HG03139 (cell line): ENCODE results near the gene KAT5.
"Not testable (repeated sequence)": the region's sequence is repeated elsewhere in the genome, so short reads cannot be mapped to it uniquely, and the experiment has no call there.

ENCODE experiments used
- ATAC-seq: cut with Tn5 transposase; IDR thresholded peaks from one replicate; pipeline ENCODE4 v1.9.1; 2021; ENCODE audit not compliant: unreplicated experiment

The KAT5 gene

GRCh38 chr11:65708451-65708850 lies 3.6 kb upstream of the KAT5 start:
- ATAC-seq = no peak

- ATAC-seq = no peak
Measured at GRCh38 chr11:65709661-65710060, 2.4 kb upstream of the KAT5 start.

DNA sequence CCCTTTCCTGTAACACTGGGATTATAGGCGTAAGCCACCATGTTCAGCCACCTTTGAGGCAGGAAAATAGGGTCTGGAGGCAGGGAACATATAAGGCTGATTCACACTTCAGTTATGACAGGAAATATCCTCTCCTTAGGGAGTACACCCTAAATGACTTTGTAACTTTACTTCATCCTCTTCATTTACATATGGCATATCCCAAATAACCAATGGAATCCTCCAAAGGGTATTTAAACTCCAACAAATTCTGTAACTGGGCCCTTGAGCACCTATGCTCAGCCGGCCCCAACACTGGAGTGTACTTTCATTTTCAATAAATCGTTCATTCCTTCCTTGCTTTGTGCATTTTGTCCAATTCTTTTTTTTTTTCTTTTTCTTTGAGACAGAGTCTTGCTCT lies 1.6 kb upstream of the KAT5 start:
- no peak for ATAC-seq

- ATAC-seq = no peak
Measured at GRCh38 chr11:65712633-65713076, 603 bp downstream of the KAT5 start.

DNA sequence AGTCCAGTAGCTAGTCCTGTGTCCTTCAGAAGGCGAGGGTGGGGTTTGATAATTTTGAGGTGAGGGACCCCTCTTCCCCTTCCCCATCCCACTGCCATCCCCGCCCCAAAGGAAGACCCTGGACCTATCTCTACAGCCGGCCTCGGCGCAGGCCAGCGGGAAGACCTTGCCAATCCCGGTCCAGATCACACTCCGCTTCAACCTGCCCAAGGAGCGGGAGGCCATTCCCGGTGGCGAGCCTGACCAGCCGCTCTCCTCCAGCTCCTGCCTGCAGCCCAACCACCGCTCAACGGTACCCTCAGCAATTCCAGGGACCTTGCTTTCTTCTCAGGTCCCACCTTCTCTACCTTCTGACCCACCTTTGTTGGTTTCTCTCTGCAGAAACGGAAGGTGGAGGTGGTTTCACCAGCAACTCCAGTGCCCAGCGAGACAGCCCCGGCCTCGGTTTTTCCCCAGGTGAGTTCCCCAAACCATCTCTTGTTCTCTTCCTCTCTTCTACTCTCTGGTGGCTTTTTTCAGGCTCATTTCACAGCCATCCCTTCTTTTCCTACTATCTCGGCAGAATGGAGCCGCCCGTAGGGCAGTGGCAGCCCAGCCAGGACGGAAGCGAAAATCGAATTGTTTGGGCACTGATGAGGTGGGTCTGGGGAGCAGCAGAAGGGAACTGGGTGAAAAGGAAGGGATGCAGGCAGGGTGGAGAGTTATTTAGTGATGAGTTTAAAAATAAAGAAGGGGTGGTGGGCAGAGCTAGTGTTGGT lies 1.3 kb downstream of the KAT5 start:
- ATAC-seq = no peak

DNA sequence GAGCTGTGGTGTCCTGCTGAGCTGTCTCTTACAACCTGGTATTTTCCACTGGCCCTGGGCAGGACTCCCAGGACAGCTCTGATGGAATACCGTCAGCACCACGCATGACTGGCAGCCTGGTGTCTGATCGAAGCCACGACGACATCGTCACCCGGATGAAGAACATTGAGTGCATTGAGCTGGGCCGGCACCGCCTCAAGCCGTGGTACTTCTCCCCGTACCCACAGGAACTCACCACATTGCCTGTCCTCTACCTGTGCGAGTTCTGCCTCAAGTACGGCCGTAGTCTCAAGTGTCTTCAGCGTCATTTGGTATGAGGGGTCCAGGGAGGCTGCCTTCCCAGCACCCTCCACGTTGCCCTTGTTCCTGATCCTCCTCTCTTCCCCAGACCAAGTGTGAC lies 2.4 kb downstream of the KAT5 start:
- no peak for ATAC-seq

DNA sequence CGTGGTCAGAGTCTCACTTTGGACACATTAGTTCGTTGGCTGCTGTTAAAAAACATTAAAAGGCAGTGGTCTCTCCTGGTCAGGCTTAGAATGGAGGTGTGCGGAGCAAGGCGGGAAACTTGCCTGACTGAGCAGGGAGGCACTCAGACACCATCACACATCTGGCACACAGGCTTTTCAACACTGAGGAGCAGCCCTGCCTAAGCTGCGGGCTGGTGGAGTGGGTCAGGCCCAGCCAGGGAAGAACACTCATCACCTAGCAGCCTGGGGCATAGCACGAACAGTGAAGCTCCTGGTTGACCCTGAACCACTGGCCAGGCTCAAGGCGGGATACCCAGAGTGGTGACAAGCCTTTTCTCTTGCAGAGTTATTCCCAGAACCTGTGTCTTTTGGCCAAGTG lies 4.2 kb downstream of the KAT5 start:
- no peak for ATAC-seq

DNA sequence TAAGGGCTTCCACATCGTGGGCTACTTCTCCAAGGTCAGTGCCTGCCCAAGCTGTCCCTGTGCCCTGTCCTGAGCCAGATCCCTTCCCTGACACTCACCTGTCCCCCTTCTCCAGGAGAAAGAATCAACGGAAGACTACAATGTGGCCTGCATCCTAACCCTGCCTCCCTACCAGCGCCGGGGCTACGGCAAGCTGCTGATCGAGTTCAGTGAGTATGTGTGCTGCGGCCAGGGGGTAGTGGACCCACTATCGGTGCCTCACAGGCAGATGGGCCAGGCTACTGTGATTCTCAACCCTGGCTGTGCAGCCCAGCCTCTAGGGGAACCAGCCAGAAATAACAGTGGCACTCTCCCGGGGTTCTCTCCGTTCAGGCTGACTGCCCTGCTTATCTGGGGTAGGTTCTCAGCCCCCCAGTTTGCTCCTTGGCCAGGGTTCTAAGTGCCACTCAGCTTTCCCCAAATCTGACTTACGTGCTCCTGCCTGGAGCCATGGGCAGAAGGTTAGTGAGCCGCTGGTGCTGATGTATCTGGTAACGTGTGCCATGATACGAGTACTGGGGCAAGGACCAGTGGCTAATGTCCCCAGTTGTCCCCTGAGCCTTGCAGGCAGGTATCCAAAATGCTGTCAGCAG lies 4.8 kb downstream of the KAT5 start:
- ATAC-seq = no peak

DNA sequence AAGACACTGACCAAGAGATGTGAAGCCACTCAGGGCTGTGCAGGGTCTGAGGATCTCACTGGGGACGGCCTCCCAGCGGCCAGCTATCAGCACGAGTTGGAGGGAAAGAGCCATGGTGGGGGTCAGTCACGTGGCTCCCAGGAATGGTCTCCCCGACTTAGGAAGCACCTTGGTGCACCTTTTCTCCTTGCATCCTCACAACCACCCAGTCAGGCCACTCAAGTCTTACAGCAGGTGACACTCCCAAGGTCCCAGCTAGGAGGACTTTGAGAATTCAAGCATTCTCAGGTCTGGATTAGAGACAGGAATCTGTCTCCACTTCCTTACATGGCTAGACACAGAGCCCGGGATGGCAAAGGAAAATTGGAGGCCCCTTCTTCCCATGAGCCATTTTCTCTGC lies 5.9 kb downstream of the KAT5 start:
- ATAC-seq = no peak

GRCh38 chr11:65718531-65718930 lies 6.5 kb downstream of the KAT5 start:
- no peak for ATAC-seq

DNA sequence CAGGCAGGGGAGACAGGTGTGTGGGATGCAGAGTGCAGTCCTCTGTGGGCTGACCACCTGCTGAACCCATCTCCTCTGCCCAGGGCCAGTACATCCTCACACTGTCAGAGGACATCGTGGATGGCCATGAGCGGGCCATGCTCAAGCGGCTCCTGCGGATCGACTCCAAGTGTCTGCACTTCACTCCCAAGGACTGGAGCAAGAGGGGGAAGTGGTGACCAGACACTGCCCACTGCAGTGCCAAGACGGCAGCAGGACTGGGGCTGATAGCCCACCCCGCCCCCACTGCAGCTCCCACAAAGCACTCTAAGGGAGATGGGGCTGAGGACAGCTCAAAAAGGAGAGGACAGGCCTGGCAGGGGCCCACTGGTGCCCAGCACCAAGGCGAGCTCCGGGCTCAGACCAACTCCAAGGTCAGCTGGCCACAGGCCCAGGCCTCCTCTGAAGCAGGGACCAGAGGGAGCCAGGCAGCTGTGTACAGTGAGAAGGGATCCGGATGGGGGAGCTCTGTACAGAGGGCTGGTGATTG lies 7.0 kb downstream of the KAT5 start:
- no peak for ATAC-seq

- no peak for ATAC-seq
Measured at GRCh38 chr11:65719871-65720210, 7.8 kb downstream of the KAT5 start.

DNA sequence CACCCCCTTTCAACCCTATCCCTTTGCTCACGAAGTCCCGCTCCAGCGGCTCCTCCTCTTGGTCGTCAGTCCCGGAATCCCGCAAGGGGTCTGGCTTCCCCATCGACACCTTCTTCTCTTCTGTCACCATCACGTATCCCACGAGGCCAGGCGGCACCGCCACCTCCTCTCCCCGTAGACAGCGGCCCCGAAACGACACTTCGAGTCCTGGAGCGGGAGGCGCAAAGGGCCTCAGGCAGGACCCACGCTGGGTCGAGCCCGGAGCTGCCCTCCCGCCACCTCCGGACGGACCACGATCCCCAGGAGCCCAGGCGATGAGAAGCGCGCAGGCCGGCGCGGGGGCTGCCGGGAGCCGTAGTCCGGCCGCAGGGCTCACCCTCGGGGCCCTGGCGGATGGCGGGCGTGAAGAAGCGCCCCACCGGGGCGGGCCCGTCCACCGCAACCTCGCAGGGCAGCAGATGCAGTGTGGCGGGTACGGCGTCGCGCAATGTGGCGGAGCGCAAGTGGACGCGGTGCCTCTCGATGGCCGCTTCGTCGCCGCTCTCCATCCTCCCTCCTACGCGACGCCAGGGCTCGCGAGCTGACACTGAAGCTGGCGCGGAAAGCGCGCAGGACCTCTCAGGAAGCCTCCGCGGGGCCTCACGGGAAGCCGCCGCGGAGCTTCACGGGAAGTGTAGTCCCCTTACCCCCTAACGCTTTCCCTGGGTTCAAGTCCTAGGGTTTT lies 8.3 kb downstream of the KAT5 start, which contains the start of gene RNASEH2C:
RNASEH2C (minus strand) TSS at position 588 of the 724 bp plus-strand sequence; CDS start at position 548, 40 bp downstream.
- ATAC-seq = peak; percentile 55

GRCh38 chr11:65722261-65722660 lies 10.2 kb downstream of the KAT5 start:
- no peak for ATAC-seq

- ATAC-seq = no peak
Measured at GRCh38 chr11:65726660-65727059, 14.6 kb downstream of the KAT5 start.

GRCh38 chr11:65727865-65728264 lies 15.8 kb downstream of the KAT5 start:
- no peak for ATAC-seq

DNA sequence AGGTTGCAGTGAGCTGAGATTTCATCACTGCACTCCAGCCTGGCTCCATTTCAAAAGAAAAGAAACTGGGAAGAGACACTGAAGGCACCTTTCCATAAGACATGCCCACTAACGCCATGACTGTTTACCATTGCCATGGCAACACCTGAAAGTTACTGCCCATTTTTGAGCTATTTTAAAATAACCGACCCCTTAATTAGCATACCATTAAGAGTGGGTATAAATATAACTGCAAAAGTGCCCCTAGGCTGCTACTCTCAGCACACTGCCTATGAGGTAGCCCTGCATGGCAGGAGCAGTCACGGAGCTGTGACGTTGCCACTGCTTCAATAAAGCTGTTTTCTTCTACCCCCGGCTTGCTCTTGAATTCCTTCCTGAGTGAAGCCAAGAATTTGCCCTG lies 18.4 kb downstream of the KAT5 start:
- no peak for ATAC-seq

GRCh38 chr11:65735111-65735510 lies 23.1 kb downstream of the KAT5 start:
- ATAC-seq = not testable (repeated sequence)

GRCh38 chr11:65736810-65737209 lies 24.8 kb downstream of the KAT5 start:
- ATAC-seq = no peak

GRCh38 chr11:65739022-65739421 lies 27.0 kb downstream of the KAT5 start:
- no peak for ATAC-seq

DNA sequence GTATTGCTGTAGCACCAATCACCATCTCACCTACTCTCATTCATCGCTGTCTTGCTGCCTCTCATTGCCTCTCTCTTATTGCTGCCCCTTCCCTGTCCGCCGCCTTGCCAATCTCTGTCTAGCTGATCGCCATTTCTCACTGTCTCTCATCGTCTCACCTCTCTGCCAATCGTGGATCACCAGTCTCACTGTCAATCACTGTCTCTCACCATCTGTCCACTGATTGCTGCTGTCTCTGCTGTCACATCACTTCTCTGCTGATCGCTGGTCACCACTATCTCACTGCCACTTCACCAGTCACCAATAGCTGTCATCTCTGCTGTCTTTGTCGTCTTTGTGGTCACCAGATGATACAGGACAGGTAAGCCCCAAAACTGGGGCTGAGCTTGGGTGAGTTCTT lies 29.1 kb downstream of the KAT5 start:
- no peak for ATAC-seq

GRCh38 chr11:65742353-65742752 lies 30.3 kb downstream of the KAT5 start:
- no peak for ATAC-seq
